Astrocyte (in vitro differentiated cells and primary cell): Measurements from ENCODE around the gene HAPLN2. TPM values are rescaled to one million over a fixed set of nuclear protein-coding genes. Genes with fewer than 3 reads are reported as not detected.

Experiments used
- DNase-seq: peaks from one replicate; pipeline ENCODE4 v3.0.0-alpha.2; 2010; ENCODE audit warnings: low read depth
- FAIRE-seq: peaks from 2 replicates; lab custom pipeline; 2011; peaks lifted over from hg19 to GRCh38; lab: Jason Lieb, UNC
- H2AFZ ChIP-seq: 2 replicates; pipeline ENCODE4 v1.6.0; 2012; ENCODE audit warnings: low read depth, low read length, inconsistent platforms
- H3K27ac ChIP-seq: 2 replicates; pipeline ENCODE4 v1.5.1; 2011; ENCODE audit warnings: low read depth, low read length, inconsistent platforms
- H3K27me3 ChIP-seq: 2 replicates; pipeline ENCODE4 v1.6.0; 2011; ENCODE audit warnings: low read length, inconsistent platforms; ENCODE audit not compliant: insufficient read depth
- H3K36me3 ChIP-seq: 2 replicates; pipeline ENCODE4 v1.5.1; 2011; ENCODE audit warnings: low read length, inconsistent platforms; ENCODE audit not compliant: insufficient read depth
- H3K4me1 ChIP-seq: 2 replicates; pipeline ENCODE4 v1.5.1; 2011; ENCODE audit warnings: low read length, inconsistent platforms; ENCODE audit not compliant: insufficient read depth
- H3K4me2 ChIP-seq: 2 replicates; pipeline ENCODE4 v1.6.0; 2012; ENCODE audit warnings: low read length, inconsistent platforms
- H3K4me3 ChIP-seq: 2 replicates; pipeline ENCODE4 v1.5.1; 2011; ENCODE audit warnings: low read depth, mild to moderate bottlenecking, low read length, inconsistent platforms; ENCODE audit not compliant: insufficient read depth
- H3K79me2 ChIP-seq: 2 replicates; pipeline ENCODE4 v1.6.0; 2012; ENCODE audit warnings: mild to moderate bottlenecking, low read length, inconsistent platforms; ENCODE audit not compliant: insufficient read depth
- H3K9ac ChIP-seq: 2 replicates; pipeline ENCODE4 v1.6.0; 2012; ENCODE audit warnings: mild to moderate bottlenecking, low read length, inconsistent platforms
- H3K9me3 ChIP-seq: 2 replicates; pipeline ENCODE4 v1.5.1; 2012; ENCODE audit warnings: low read depth, mild to moderate bottlenecking, low read length, inconsistent platforms; ENCODE audit not compliant: insufficient read depth
- H4K20me1 ChIP-seq: 2 replicates; pipeline ENCODE4 v1.6.0; 2012; ENCODE audit warnings: low read length, inconsistent platforms; ENCODE audit not compliant: insufficient read depth
- H3K27ac Mint-ChIP-seq: one replicate; pipeline ENCODE4 v1.8.0; 2021; ENCODE audit warnings: mild to moderate bottlenecking, mixed read lengths; ENCODE audit not compliant: unreplicated experiment
- H3K27me3 Mint-ChIP-seq: one replicate; pipeline ENCODE4 v1.8.0; 2021; ENCODE audit warnings: low read depth, mixed read lengths; ENCODE audit not compliant: unreplicated experiment
- H3K36me3 Mint-ChIP-seq: one replicate; pipeline ENCODE4 v1.8.0; 2021; ENCODE audit warnings: low read depth, mixed read lengths; ENCODE audit not compliant: unreplicated experiment
- H3K4me1 Mint-ChIP-seq: one replicate; pipeline ENCODE4 v1.8.0; 2021; ENCODE audit warnings: low read depth, mixed read lengths; ENCODE audit not compliant: unreplicated experiment
- H3K4me3 Mint-ChIP-seq: one replicate; pipeline ENCODE4 v1.8.0; 2021; ENCODE audit warnings: mild to moderate bottlenecking, moderate library complexity, mixed read lengths; ENCODE audit not compliant: unreplicated experiment
- H3K9me3 Mint-ChIP-seq: one replicate; pipeline ENCODE4 v1.8.0; 2021; ENCODE audit warnings: mild to moderate bottlenecking, mixed read lengths; ENCODE audit not compliant: unreplicated experiment
- EZH2 ChIP-seq: IDR thresholded peaks from 2 replicates; pipeline ENCODE4 v1.6.1; 2012; ENCODE audit warnings: mild to moderate bottlenecking, low read length, inconsistent platforms; ENCODE audit not compliant: insufficient read depth
- total RNA-seq: library from RNA; stranded (reverse); gene quantifications from 2 replicates; pipeline ENCODE4 v1.2.1, GENCODE V29; 2021
- TF ChIP-seq, protein P1 (sequence below): IDR thresholded peaks from 2 replicates; pipeline ENCODE4 v1.5.1; 2011; ENCODE audit warnings: low read depth, mild to moderate bottlenecking, inconsistent platforms, low read length, moderate library complexity; ENCODE audit not compliant: insufficient read depth

Gene HAPLN2
- total RNA-seq, 1 donor from 2014 or later = not detected

DNA sequence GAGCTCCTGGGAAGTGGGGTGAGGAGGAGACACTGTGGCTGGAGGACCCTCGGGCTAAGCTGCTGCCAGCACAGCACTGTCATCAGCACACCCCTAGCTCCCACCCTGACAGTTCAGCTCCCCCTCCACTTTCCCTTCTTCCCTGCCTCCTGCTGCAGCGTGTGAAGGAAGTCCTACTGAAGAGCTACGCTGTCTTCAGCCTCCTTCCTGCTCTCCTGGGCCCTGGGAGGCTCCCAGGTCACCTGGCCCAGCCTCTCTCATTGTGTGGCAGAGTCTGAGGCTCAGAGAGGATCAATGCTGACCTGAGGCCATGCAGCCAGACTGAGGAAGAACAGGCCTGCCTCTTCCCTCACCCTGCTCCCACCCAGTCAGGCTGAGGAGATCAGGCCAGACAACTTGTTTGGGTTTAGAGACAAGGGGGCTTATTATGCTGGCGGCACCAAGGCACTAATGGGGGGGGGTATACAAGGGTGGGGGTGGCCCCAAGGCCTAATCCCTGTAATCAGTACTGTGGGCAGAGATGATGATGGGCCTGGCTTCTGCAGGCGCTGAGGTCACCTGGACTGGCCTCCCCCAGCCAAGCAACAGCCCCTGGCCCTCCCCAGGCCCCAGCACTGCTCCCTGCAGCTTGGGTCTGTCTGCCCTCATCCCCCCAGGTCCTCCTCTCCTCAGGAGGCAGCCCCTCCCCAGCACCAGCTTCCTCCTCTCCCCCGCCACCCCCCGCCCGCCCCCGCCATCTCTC is 48.9 kb downstream of the HAPLN2 start:
- Histone ChIP-seq H3K36me3 (peaks cover 17% of the 10 kb centered on the region), H2AFZ (peak overlapping the region; percentile 9), H3K27ac (peak overlapping the region; percentile 2), H3K4me3 (no peak overlapping the region), H4K20me1 (peaks cover 13% of the 10 kb centered on the region), H3K4me2 (no peak overlapping the region), H3K27me3 (no peaks in the 10 kb centered on the region), H3K9me3 (no peaks in the 10 kb centered on the region), H3K4me1 (peaks cover 34% of the 10 kb centered on the region), H3K79me2 (no peaks in the 10 kb centered on the region), H3K9ac (no peak overlapping the region)
- DNase-seq (no peak), FAIRE-seq (no peak)
- Mint-ChIP-seq H3K36me3 (peaks cover 18% of the 10 kb centered on the region), H3K4me1 (peaks cover 71% of the 10 kb centered on the region), H3K9me3 (no peaks in the 10 kb centered on the region), H3K27ac (peak overlapping the region; percentile 66), H3K27me3 (no peaks in the 10 kb centered on the region), H3K4me3 (peak overlapping the region; percentile 29)
- no peak for TF ChIP-seq EZH2
- TF ChIP-seq, protein P1, sequence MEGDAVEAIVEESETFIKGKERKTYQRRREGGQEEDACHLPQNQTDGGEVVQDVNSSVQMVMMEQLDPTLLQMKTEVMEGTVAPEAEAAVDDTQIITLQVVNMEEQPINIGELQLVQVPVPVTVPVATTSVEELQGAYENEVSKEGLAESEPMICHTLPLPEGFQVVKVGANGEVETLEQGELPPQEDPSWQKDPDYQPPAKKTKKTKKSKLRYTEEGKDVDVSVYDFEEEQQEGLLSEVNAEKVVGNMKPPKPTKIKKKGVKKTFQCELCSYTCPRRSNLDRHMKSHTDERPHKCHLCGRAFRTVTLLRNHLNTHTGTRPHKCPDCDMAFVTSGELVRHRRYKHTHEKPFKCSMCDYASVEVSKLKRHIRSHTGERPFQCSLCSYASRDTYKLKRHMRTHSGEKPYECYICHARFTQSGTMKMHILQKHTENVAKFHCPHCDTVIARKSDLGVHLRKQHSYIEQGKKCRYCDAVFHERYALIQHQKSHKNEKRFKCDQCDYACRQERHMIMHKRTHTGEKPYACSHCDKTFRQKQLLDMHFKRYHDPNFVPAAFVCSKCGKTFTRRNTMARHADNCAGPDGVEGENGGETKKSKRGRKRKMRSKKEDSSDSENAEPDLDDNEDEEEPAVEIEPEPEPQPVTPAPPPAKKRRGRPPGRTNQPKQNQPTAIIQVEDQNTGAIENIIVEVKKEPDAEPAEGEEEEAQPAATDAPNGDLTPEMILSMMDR = no peak

DNA sequence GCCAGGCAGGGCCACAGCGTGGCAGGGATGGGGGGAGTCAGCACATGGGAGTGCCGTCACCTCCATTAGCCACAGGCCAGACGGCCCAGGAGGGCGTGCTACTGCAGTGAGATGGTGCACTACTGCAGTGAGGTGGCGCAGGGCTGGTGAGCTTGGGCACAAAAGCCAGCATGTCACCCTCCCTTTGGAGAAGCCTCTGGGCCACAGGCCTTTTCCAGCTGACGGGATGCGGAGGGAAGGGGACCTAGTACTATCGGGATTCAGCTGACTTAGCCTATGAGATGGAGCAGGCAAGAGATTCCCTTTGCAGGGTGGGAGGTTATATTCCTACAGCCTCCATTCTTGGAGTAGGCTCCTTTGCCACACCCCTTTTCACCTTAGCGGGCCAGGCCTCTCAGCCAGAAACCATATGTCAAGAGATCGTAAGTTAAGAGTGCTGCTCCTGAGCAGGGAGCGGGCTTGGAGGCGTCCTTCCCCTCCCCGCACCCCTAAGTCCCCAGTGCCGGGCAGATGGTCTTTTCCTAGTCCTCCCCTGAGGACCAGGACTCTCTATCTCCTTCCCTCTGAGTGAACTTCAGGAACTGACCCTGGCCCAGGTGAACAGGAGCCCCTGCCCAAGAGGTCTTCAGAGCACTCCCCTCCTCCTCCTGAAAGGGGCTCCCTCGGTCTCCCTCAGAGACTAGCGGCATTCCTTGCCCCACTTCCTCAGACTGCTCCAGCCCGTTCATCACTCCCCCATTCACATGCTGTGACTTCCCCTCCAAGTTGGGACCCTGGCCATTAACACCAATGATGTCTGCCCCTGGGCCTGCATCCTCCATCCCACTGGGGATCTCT is 49.8 kb downstream of the HAPLN2 start:
- Mint-ChIP-seq H3K4me1 (peaks cover 71% of the 10 kb centered on the region), H3K36me3 (peaks cover 22% of the 10 kb centered on the region), H3K27me3 (no peaks in the 10 kb centered on the region), H3K27ac (peak overlapping the region; percentile 72), H3K4me3 (peak overlapping the region; percentile 8), H3K9me3 (no peaks in the 10 kb centered on the region)
- H3K4me3 ChIP-seq = no peak overlapping the region
- no peak for FAIRE-seq
- H3K9ac ChIP-seq = no peak overlapping the region
- peaks cover 19% of the 10 kb centered on the region for H4K20me1 ChIP-seq
- H2AFZ ChIP-seq = no peak overlapping the region
- H3K79me2 ChIP-seq = peaks cover 6% of the 10 kb centered on the region
- no peaks in the 10 kb centered on the region for H3K9me3 ChIP-seq
- H3K36me3 ChIP-seq = peaks cover 17% of the 10 kb centered on the region
- H3K4me2 ChIP-seq = no peak overlapping the region
- DNase-seq = no peak
- H3K27me3 ChIP-seq = no peaks in the 10 kb centered on the region
- H3K4me1 ChIP-seq = peaks cover 34% of the 10 kb centered on the region
- TF ChIP-seq, protein P1 = no peak
- TF ChIP-seq EZH2 = no peak
- H3K27ac ChIP-seq = no peak overlapping the region
